Endodermal cell (in vitro differentiated cells): Measurements from ENCODE around the gene IL7R. TPM values are rescaled to one million over a fixed set of nuclear protein-coding genes. Genes with fewer than 3 reads are reported as not detected.
"Not testable (repeated sequence)": the region's sequence is repeated elsewhere in the genome, so short reads cannot be mapped to it uniquely, and the experiment has no call there.

ENCODE experiments used
- DNase-seq: peaks from one replicate; pipeline ENCODE4 v3.0.0-alpha.2; 2017
- H3K27ac ChIP-seq: 2 replicates; pipeline ENCODE4 v1.5.1; 2013; ENCODE audit warnings: mild to moderate bottlenecking, low read depth, low read length, moderate library complexity
- H3K27me3 ChIP-seq: 2 replicates; pipeline ENCODE4 v1.6.1; 2013; ENCODE audit warnings: mild to moderate bottlenecking, low read length, moderate library complexity; ENCODE audit not compliant: insufficient read depth, control insufficient read depth, poor library complexity, severe bottlenecking
- H3K36me3 ChIP-seq: 2 replicates; pipeline ENCODE4 v1.7.0; 2013; ENCODE audit warnings: mild to moderate bottlenecking, low read length, moderate library complexity; ENCODE audit not compliant: control insufficient read depth, insufficient read depth
- H3K4me1 ChIP-seq: one replicate; pipeline ENCODE4 v1.7.0; 2013; ENCODE audit warnings: low read length; ENCODE audit not compliant: control insufficient read depth, insufficient read depth
- H3K4me3 ChIP-seq: 2 replicates; pipeline ENCODE4 v1.5.1; 2013; ENCODE audit warnings: mild to moderate bottlenecking, low read length, moderate library complexity
- H3K9ac ChIP-seq: 2 replicates; pipeline ENCODE4 v1.6.1; 2013; ENCODE audit warnings: mild to moderate bottlenecking, low read length, moderate library complexity; ENCODE audit not compliant: poor library complexity, severe bottlenecking; ENCODE audit errors: extremely low read depth
- H3K9me3 ChIP-seq: 2 replicates; pipeline ENCODE4 v1.6.1; 2013; ENCODE audit warnings: mild to moderate bottlenecking, low read length, moderate library complexity; ENCODE audit not compliant: control insufficient read depth
- H3K27ac Mint-ChIP-seq: 2 replicates; pipeline ENCODE4 v1.8.0; 2020; ENCODE audit warnings: mixed read lengths
- H3K27me3 Mint-ChIP-seq: 2 replicates; pipeline ENCODE4 v1.8.0; 2021; ENCODE audit warnings: mild to moderate bottlenecking, mixed read lengths; ENCODE audit not compliant: insufficient read depth
- H3K36me3 Mint-ChIP-seq: 2 replicates; pipeline ENCODE4 v1.8.0; 2020; ENCODE audit warnings: low read depth, mixed read lengths
- H3K4me1 Mint-ChIP-seq: 2 replicates; pipeline ENCODE4 v1.8.0; 2020; ENCODE audit warnings: mixed read lengths
- H3K4me3 Mint-ChIP-seq: 2 replicates; pipeline ENCODE4 v1.8.0; 2020; ENCODE audit warnings: mild to moderate bottlenecking, moderate library complexity, mixed read lengths
- H3K9me3 Mint-ChIP-seq: 2 replicates; pipeline ENCODE4 v1.8.0; 2020; ENCODE audit warnings: mild to moderate bottlenecking, mixed read lengths
- WGBS, 2 experiments: methylation state at CpG; one replicate each; pipeline versions ENCODE4 v1.1.5 to v1.1.7; 2013; ENCODE audit warnings: missing lambda C conversion rate in 2 of 2, mixed read lengths in 1 of 2; ENCODE audit not compliant: insufficient coverage in 1 of 2, insufficient read length in 1 of 2; 5-methylcytosine and 5-hydroxymethylcytosine counted together
- total RNA-seq, 2 donors: library from RNA; stranded (reverse); fragmentation: NEBNext Ultra II Directional in 1 of 2; extraction: Animal tissue kit (Norgen Biotek cat#: 25700) in 1 of 2; gene quantifications; 2 replicates in 1 of 2; 3 replicates in 1 of 2; pipeline ENCODE4 v1.2.1, GENCODE V29; 2021
- TF ChIP-seq, protein P1 (sequence below): fragments of 200-600 bp; sonication (generic); conservative IDR thresholded peaks from 2 replicates; pipeline ENCODE4 v1.5.0; 2021; ENCODE audit warnings: antibody characterized with exemption, mild to moderate bottlenecking

IL7R gene
- total RNA-seq, 2 donors from 2014 or later: 0.69 to 0.79 TPM

DNA sequence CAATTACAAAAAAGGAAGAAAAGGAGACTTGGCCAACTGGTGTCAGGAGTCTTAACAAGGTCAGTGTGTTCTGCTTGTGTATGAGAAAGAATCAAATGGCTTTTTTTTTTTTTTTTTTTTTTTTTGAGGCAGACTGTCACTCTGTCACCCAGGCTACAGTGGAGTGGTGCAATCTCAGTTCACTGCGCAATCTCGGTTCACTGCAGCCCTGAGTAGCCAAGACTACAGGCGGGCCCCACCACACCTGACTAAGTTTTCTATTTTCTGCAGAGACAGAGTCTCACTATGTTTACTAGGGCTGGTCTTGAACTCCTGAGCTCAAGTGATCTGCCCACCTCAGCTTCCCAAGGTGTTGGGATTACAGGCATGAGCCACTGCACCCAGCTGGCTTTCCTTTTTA is 3.1 kb upstream of the IL7R start:
- peaks cover 43% of the 10 kb centered on the region for H3K4me1 Mint-ChIP-seq
- H3K36me3 ChIP-seq: no peaks in the 10 kb centered on the region
- H3K27me3 ChIP-seq: no peaks in the 10 kb centered on the region
- DNase-seq: no peak
- TF ChIP-seq, protein P1, sequence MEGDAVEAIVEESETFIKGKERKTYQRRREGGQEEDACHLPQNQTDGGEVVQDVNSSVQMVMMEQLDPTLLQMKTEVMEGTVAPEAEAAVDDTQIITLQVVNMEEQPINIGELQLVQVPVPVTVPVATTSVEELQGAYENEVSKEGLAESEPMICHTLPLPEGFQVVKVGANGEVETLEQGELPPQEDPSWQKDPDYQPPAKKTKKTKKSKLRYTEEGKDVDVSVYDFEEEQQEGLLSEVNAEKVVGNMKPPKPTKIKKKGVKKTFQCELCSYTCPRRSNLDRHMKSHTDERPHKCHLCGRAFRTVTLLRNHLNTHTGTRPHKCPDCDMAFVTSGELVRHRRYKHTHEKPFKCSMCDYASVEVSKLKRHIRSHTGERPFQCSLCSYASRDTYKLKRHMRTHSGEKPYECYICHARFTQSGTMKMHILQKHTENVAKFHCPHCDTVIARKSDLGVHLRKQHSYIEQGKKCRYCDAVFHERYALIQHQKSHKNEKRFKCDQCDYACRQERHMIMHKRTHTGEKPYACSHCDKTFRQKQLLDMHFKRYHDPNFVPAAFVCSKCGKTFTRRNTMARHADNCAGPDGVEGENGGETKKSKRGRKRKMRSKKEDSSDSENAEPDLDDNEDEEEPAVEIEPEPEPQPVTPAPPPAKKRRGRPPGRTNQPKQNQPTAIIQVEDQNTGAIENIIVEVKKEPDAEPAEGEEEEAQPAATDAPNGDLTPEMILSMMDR: no peak
- H3K9me3 ChIP-seq: peaks cover 7% of the 10 kb centered on the region
- 90 to 100% methylated on average over 1 to 3 of the region's 3 CpGs for WGBS, 2 experiments
- H3K9ac ChIP-seq: no peak overlapping the region
- no peak overlapping the region for H3K27ac ChIP-seq
- H3K4me3 Mint-ChIP-seq: no peak overlapping the region
- peaks cover under 1% of the 10 kb centered on the region for H3K9me3 Mint-ChIP-seq
- no peak overlapping the region for H3K4me3 ChIP-seq
- no peaks in the 10 kb centered on the region for H3K27me3 Mint-ChIP-seq
- H3K27ac Mint-ChIP-seq: no peak overlapping the region
- peaks cover 31% of the 10 kb centered on the region for H3K4me1 ChIP-seq
- H3K36me3 Mint-ChIP-seq: no peaks in the 10 kb centered on the region

- no peak overlapping the region for H3K27ac ChIP-seq
- peaks cover 34% of the 10 kb centered on the region for H3K4me1 ChIP-seq
- no peaks in the 10 kb centered on the region for H3K36me3 ChIP-seq
- no peak overlapping the region for H3K4me3 ChIP-seq
- no peaks in the 10 kb centered on the region for H3K27me3 ChIP-seq
- Mint-ChIP-seq H3K27ac (peak overlapping the region; percentile 40), H3K4me1 (peaks cover 43% of the 10 kb centered on the region), H3K9me3 (no peaks in the 10 kb centered on the region), H3K4me3 (no peak overlapping the region), H3K36me3 (no peaks in the 10 kb centered on the region), H3K27me3 (no peaks in the 10 kb centered on the region)
- WGBS, 2 experiments: 100% methylated on average over 1 of the region's 1 CpG; no CpG with 5 or more reads in 1 of the 2 experiments
- H3K9ac ChIP-seq: no peak overlapping the region
- peaks cover 6% of the 10 kb centered on the region for H3K9me3 ChIP-seq
- TF ChIP-seq, protein P1: no peak
- no peak for DNase-seq
Measured at GRCh38 chr5:35854248-35854647, 2.4 kb upstream of the IL7R start.

DNA sequence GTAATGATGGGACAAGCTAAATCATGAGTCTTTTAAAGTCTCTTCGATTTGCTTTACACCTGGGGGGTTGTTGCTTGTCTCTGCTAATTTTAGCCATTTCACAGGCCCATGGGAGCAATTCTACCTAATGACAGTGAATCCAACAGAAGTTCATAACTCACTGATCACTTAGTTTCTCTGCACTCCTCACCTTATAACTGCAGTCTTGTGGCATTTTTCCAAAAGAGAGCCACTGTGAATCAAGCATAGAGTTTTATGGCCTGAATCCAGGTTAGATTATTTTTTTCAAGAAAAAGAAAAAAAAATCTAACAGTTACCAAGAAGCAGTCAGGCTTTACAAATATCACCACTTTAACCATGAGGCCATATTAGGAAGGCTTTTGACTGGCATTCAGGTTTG is 1.5 kb upstream of the IL7R start:
- H3K27me3 Mint-ChIP-seq: no peaks in the 10 kb centered on the region
- no peak overlapping the region for H3K27ac Mint-ChIP-seq
- H3K9me3 ChIP-seq: peaks cover 6% of the 10 kb centered on the region
- H3K4me3 Mint-ChIP-seq: no peak overlapping the region
- H3K36me3 Mint-ChIP-seq: no peaks in the 10 kb centered on the region
- H3K9ac ChIP-seq: no peak overlapping the region
- no peak for DNase-seq
- TF ChIP-seq, protein P1: no peak
- H3K4me3 ChIP-seq: peak overlapping the region; percentile 47
- H3K27ac ChIP-seq: no peak overlapping the region
- no peaks in the 10 kb centered on the region for H3K27me3 ChIP-seq
- H3K4me1 Mint-ChIP-seq: peaks cover 43% of the 10 kb centered on the region
- no peaks in the 10 kb centered on the region for H3K9me3 Mint-ChIP-seq
- peaks cover 34% of the 10 kb centered on the region for H3K4me1 ChIP-seq
- 100% methylated on average over 1 of the region's 1 CpG for WGBS, 2 experiments
- no peaks in the 10 kb centered on the region for H3K36me3 ChIP-seq

DNA sequence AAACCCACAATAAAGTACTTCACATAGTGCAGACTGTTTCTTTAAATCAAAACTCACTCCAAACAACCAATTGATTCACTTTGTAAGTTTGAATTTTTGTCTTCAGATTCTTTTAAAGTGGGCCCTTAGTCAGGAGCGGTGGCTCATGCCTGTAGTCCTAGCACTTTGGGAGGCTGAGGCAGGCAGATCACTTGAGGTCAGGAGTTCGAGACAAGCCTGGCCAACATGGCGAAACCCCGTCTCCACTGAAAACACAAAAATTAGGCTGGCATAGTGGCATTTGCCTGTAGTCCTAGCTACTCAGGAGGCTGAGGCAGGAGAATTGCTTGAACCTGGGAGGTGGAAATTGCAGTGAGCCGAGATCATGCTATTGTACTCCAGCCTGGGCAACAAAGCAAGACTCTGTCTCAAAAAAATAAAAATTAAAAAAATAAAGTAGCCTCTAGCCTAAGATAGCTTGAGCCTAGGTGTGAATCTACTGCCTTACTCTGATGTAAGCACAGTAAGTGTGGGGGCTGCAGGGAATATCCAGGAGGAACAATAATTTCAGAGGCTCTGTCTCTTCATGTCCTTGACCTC is 416 bp upstream of the IL7R start:
- H3K9me3 Mint-ChIP-seq, H3K4me3 Mint-ChIP-seq, H3K27ac ChIP-seq, H3K36me3 Mint-ChIP-seq, H3K36me3 ChIP-seq, H3K27me3 Mint-ChIP-seq, H3K9ac ChIP-seq, H3K27me3 ChIP-seq, H3K9me3 ChIP-seq, DNase-seq: not testable (repeated sequence)
- H3K4me1 ChIP-seq: peaks cover 34% of the 10 kb centered on the region
- Mint-ChIP-seq H3K4me1 (peaks cover 46% of the 10 kb centered on the region), H3K27ac (peak overlapping the region; percentile 72)
- WGBS, 2 experiments: 91 to 92% methylated on average over 4 to 5 of the region's 5 CpGs
- H3K4me3 ChIP-seq: peak overlapping the region; percentile 16
